H9 (cell line): ENCODE data around the gene TLX2. TPM values are rescaled to one million over a fixed set of nuclear protein-coding genes. Genes with fewer than 3 reads are reported as not detected.

Source experiments
- DNase-seq: peaks from one replicate; pipeline ENCODE4 v3.0.0-alpha.2; 2017
- H2AFZ ChIP-seq: one replicate; pipeline ENCODE4 v1.6.1; 2013; ENCODE audit warnings: mild to moderate bottlenecking, low read length, control low read depth, moderate library complexity
- H2AK5ac ChIP-seq: 2 replicates; pipeline ENCODE4 v1.6.1; 2013; ENCODE audit warnings: low read length, control low read depth, mixed read lengths; ENCODE audit not compliant: insufficient read length
- H2BK120ac ChIP-seq: one replicate; pipeline ENCODE4 v1.6.1; 2013; ENCODE audit warnings: low read depth, mild to moderate bottlenecking, low read length, control low read depth, inconsistent platforms; ENCODE audit not compliant: poor library complexity, severe bottlenecking
- H2BK12ac ChIP-seq: 2 replicates; pipeline ENCODE4 v1.6.1; 2013; ENCODE audit warnings: low read length, control low read depth, mixed read lengths, low read depth; ENCODE audit not compliant: insufficient read length
- H2BK15ac ChIP-seq: 2 replicates; pipeline ENCODE4 v1.6.1; 2013; ENCODE audit warnings: low read depth, low read length, control low read depth
- H2BK20ac ChIP-seq: one replicate; pipeline ENCODE4 v1.6.1; 2013; ENCODE audit warnings: low read depth, mild to moderate bottlenecking, low read length, control low read depth, inconsistent platforms; ENCODE audit not compliant: poor library complexity, severe bottlenecking
- H2BK5ac ChIP-seq: 2 replicates; pipeline ENCODE4 v1.6.1; 2013; ENCODE audit warnings: low read length, control low read depth, mixed read lengths; ENCODE audit not compliant: insufficient read length
- H3K14ac ChIP-seq: 2 replicates; pipeline ENCODE4 v1.6.1; 2013; ENCODE audit warnings: low read length, control low read depth; ENCODE audit not compliant: insufficient read depth
- H3K18ac ChIP-seq: 2 replicates; pipeline ENCODE4 v1.6.1; 2013; ENCODE audit warnings: low read depth, mild to moderate bottlenecking, mixed read lengths, low read length, control low read depth; ENCODE audit not compliant: insufficient read length
- H3K23ac ChIP-seq: 2 replicates; pipeline ENCODE4 v1.6.1; 2013; ENCODE audit warnings: low read length, control low read depth, mixed read lengths, low read depth; ENCODE audit not compliant: insufficient read length
- H3K23me2 ChIP-seq: 2 replicates; pipeline ENCODE4 v1.6.1; 2013; ENCODE audit warnings: low read depth, mild to moderate bottlenecking, mixed read lengths, low read length, control low read depth; ENCODE audit not compliant: insufficient read length, poor library complexity, severe bottlenecking
- H3K27ac ChIP-seq: 2 replicates; pipeline ENCODE4 v1.5.1; 2013; ENCODE audit warnings: low read length, control low read depth, mixed read lengths, low read depth; ENCODE audit not compliant: insufficient read length
- H3K27me3 ChIP-seq: 2 replicates; pipeline ENCODE4 v1.6.1; 2013; ENCODE audit warnings: low read length, control low read depth, inconsistent platforms; ENCODE audit not compliant: insufficient read depth
- H3K4ac ChIP-seq: 2 replicates; pipeline ENCODE4 v1.6.1; 2013; ENCODE audit warnings: low read depth, mild to moderate bottlenecking, control low read depth, inconsistent platforms, low read length, moderate library complexity
- H3K4me1 ChIP-seq: 2 replicates; pipeline ENCODE4 v1.6.1; 2013; ENCODE audit warnings: low read length, control low read depth, inconsistent platforms; ENCODE audit not compliant: insufficient read depth
- H3K4me2 ChIP-seq: 2 replicates; pipeline ENCODE4 v1.6.1; 2013; ENCODE audit warnings: low read length, control low read depth, mixed read lengths; ENCODE audit not compliant: insufficient read length, insufficient read depth
- H3K56ac ChIP-seq: 2 replicates; pipeline ENCODE4 v1.6.1; 2013; ENCODE audit warnings: low read depth, mild to moderate bottlenecking, mixed read lengths, low read length, control low read depth; ENCODE audit not compliant: insufficient read length
- H3K79me1 ChIP-seq: 2 replicates; pipeline ENCODE4 v1.6.1; 2013; ENCODE audit warnings: low read depth, mild to moderate bottlenecking, moderate library complexity, low read length, control low read depth, inconsistent platforms; ENCODE audit not compliant: insufficient read depth, poor library complexity, severe bottlenecking
- H3K79me2 ChIP-seq: 2 replicates; pipeline ENCODE4 v1.6.1; 2013; ENCODE audit warnings: low read length, control low read depth, inconsistent platforms; ENCODE audit not compliant: insufficient read depth
- H3K9ac ChIP-seq: 2 replicates; pipeline ENCODE4 v1.6.1; 2013; ENCODE audit warnings: low read length, control low read depth, mixed read lengths; ENCODE audit not compliant: insufficient read length; ENCODE audit errors: extremely low read depth
- H3K9me3 ChIP-seq: one replicate; pipeline ENCODE4 v1.6.1; 2013; ENCODE audit warnings: low read depth, low read length, inconsistent platforms; ENCODE audit not compliant: control insufficient read depth
- H3T11ph ChIP-seq: one replicate; pipeline ENCODE4 v1.6.1; 2013; ENCODE audit warnings: mild to moderate bottlenecking, low read length, control low read depth, inconsistent platforms
- H4K20me1 ChIP-seq: one replicate; pipeline ENCODE4 v1.6.1; 2013; ENCODE audit not compliant: control insufficient read depth, insufficient read length, insufficient read depth
- H4K5ac ChIP-seq: 2 replicates; pipeline ENCODE4 v1.6.1; 2013; ENCODE audit warnings: low read depth, mild to moderate bottlenecking, mixed read lengths, low read length, control low read depth; ENCODE audit not compliant: insufficient read length
- H4K8ac ChIP-seq: replicated peaks from 2 replicates; pipeline ENCODE4 v1.6.1; 2013; ENCODE audit warnings: low read length, control low read depth, mixed read lengths, low read depth; ENCODE audit not compliant: insufficient read length
- H4K91ac ChIP-seq: 2 replicates; pipeline ENCODE4 v1.6.1; 2013; ENCODE audit warnings: low read depth, mild to moderate bottlenecking, moderate library complexity, mixed read lengths, low read length, control low read depth; ENCODE audit not compliant: insufficient read length
- H3K27ac Mint-ChIP-seq, 3 experiments: 2 replicates in 2 of 3; 3 replicates in 1 of 3; pipeline ENCODE4 v1.8.0; 2020 to 2021; ENCODE audit warnings: mixed read lengths in 3 of 3, mild to moderate bottlenecking in 1 of 3, moderate library complexity in 1 of 3
- H3K27me3 Mint-ChIP-seq: 2 replicates; pipeline ENCODE4 v1.8.0; 2021; ENCODE audit warnings: low read depth, mild to moderate bottlenecking, moderate library complexity, mixed read lengths
- H3K36me3 Mint-ChIP-seq, 3 experiments: 2 replicates in 2 of 3; 3 replicates in 1 of 3; pipeline ENCODE4 v1.8.0; 2020 to 2021; ENCODE audit warnings: low read depth in 3 of 3, mixed read lengths in 3 of 3; ENCODE audit not compliant: insufficient read depth in 1 of 3
- H3K4me1 Mint-ChIP-seq, 2 experiments: 2 replicates each; pipeline ENCODE4 v1.8.0; 2020; ENCODE audit warnings: mixed read lengths in 2 of 2
- H3K4me3 Mint-ChIP-seq, 2 experiments: 2 replicates in 1 of 2; 3 replicates in 1 of 2; pipeline ENCODE4 v1.8.0; 2020 to 2021; ENCODE audit warnings: mild to moderate bottlenecking in 2 of 2, mixed read lengths in 2 of 2, moderate library complexity in 1 of 2
- H3K9me3 Mint-ChIP-seq, 2 experiments: 2 replicates in 1 of 2; 3 replicates in 1 of 2; pipeline ENCODE4 v1.8.0; 2020; ENCODE audit warnings: mild to moderate bottlenecking in 2 of 2, mixed read lengths in 2 of 2, moderate library complexity in 1 of 2
- CTCF ChIP-seq: fragments of 200-600 bp; sonication (generic); conservative IDR thresholded peaks from 3 replicates; pipeline ENCODE4 v1.8.0; 2021; ENCODE audit warnings: antibody characterized with exemption, mild to moderate bottlenecking
- WGBS: extraction: QIAGEN DNeasy Blood & Tissue Kit; methylation state at CpG from one replicate; pipeline ENCODE4 v1.1.7; 2013; ENCODE audit warnings: missing lambda C conversion rate, low lambda C conversion rate, mixed read lengths; ENCODE audit not compliant: insufficient read length; ENCODE audit errors: extremely low coverage; 5-methylcytosine and 5-hydroxymethylcytosine counted together
- total RNA-seq: library from RNA; stranded (reverse); gene quantifications from 2 replicates; pipeline ENCODE4 v1.2.1, GENCODE V29; 2021

The TLX2 gene
- total RNA-seq, 1 experiment from 2014 or later, result 0.20 TPM

GRCh38 chr2:74529357-74530238 is 15.3 kb downstream of the TLX2 start, which contains the start of the genes AUP1 and HTRA2:
Gene AUP1, minus strand, starts transcription at chr2:74529706. Its CDS starts 77 bp downstream, at chr2:74529629.
Gene HTRA2, plus strand, starts transcription at chr2:74529933. Its CDS starts 74 bp downstream, at chr2:74530007.
- no peak within 1 kb of the TSS for H3K4ac ChIP-seq
- peak within 1 kb of the TSS; percentile 83 for H3K4me2 ChIP-seq
- H3T11ph ChIP-seq, result no peak within 1 kb of the TSS
- H3K23ac ChIP-seq, result no peak within 1 kb of the TSS
- H2AFZ ChIP-seq, result no peak within 1 kb of the TSS
- H2BK120ac ChIP-seq, result no peak within 1 kb of the TSS
- H3K4me1 ChIP-seq, result peaks cover 4% of the 10 kb centered on the region; the same call in 1 of the 2 replicates
- H3K9me3 ChIP-seq, result no peaks in the 10 kb centered on the region
- WGBS, result no CpG with 5 or more reads among the region's 87 CpGs
- H3K36me3 Mint-ChIP-seq, result peaks cover 30 to 63% (median 47%) of the 10 kb centered on the region in 3 experiments
- H3K9ac ChIP-seq, result peak within 1 kb of the TSS; percentile 86
- no peak within 1 kb of the TSS for H3K27ac ChIP-seq
- peak within 1 kb of the TSS; percentile 98 to 99 for H3K4me3 Mint-ChIP-seq
- H4K8ac ChIP-seq, result no peak within 1 kb of the TSS
- H3K18ac ChIP-seq, result peak within 1 kb of the TSS; percentile 84
- H2BK20ac ChIP-seq, result no peak within 1 kb of the TSS
- peaks cover 4% of the 10 kb centered on the region; the same call in 1 of the 2 replicates for H3K79me2 ChIP-seq
- H3K27me3 Mint-ChIP-seq, result peaks cover 3% of the 10 kb centered on the region
- H4K20me1 ChIP-seq, result no peaks in the 10 kb centered on the region
- H3K79me1 ChIP-seq, result peaks cover 4% of the 10 kb centered on the region
- no peak within 1 kb of the TSS for H2BK15ac ChIP-seq
- no peak within 1 kb of the TSS for H3K56ac ChIP-seq
- H4K5ac ChIP-seq, result no peak within 1 kb of the TSS
- H2BK12ac ChIP-seq, result no peak within 1 kb of the TSS
- H3K27ac Mint-ChIP-seq, result peak within 1 kb of the TSS; percentile 79 to 97 (median 93)
- no peak within 1 kb of the TSS for H2AK5ac ChIP-seq
- H3K27me3 ChIP-seq, result no peaks in the 10 kb centered on the region
- peak within 1 kb of the TSS; percentile 84 for H3K14ac ChIP-seq
- no peak within 1 kb of the TSS for H4K91ac ChIP-seq
- H3K4me1 Mint-ChIP-seq, result peaks cover 17 to 22% of the 10 kb centered on the region in 2 experiments
- no peak for TF ChIP-seq CTCF
- H2BK5ac ChIP-seq, result no peak within 1 kb of the TSS
- DNase-seq, result peak; percentile 99
- no peaks in the 10 kb centered on the region; a peak in 1 of 5 replicates for H3K9me3 Mint-ChIP-seq
- H3K23me2 ChIP-seq, result peaks cover 15% of the 10 kb centered on the region
